Measurements from ENCODE around the gene PPOX. TPM values are rescaled to one million over a fixed set of nuclear protein-coding genes. Genes with fewer than 3 reads are reported as not detected.

The PPOX gene
- total RNA-seq (2022; extraction: Qiagen RNA extraction): 12.2 to 15.7 TPM (median 15.2 TPM) in 5 replicates

DNA sequence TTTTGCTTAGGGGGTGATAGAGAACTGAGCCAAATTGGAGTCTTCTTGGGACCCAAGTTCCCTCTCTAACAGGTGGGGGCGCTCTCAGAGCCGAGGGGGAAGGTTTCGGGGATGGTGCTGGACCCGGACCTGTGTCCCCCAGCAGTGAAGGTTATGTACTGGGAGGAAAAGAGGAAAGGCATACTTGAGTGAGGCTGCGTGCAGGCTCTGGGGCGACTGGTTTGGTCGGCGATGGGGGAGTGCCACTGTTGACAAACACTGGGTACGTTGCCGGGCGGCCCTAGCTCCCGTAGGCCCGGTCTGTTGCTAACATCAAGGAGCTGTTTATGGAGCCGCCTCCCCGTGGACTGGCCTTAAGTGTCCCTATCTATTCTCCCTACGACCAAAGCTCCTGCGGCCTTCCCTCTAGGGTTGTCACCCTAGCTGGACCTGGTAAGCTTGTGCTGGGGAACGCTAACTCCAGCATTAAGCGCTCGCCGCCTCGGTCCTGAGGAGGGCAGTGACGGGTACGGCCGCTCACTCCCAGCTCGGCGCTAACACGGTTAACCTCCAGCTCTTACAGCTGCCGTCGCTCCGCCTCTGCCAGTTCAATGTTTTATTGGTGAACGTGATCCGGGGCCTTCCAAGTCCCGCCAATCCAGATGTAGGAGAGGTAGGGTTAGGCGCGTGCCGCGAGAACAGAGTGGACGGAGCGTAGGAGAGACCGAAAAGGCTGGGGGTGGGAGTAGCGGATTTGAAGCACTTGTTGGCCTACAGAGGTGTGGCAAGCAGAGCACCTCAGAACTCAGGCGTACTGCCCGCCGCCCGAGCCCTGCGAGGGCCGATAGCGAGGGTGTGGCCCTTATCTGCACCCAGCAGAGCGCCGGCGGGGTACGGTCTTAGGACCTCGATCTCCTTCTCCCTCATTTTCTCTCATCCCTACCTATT, at the start of gene PPOX:
TSS of gene PPOX (plus strand) at position 685 of the 927 bp plus-strand sequence. CDS start 422 bp downstream, outside the sequence.

DNA sequence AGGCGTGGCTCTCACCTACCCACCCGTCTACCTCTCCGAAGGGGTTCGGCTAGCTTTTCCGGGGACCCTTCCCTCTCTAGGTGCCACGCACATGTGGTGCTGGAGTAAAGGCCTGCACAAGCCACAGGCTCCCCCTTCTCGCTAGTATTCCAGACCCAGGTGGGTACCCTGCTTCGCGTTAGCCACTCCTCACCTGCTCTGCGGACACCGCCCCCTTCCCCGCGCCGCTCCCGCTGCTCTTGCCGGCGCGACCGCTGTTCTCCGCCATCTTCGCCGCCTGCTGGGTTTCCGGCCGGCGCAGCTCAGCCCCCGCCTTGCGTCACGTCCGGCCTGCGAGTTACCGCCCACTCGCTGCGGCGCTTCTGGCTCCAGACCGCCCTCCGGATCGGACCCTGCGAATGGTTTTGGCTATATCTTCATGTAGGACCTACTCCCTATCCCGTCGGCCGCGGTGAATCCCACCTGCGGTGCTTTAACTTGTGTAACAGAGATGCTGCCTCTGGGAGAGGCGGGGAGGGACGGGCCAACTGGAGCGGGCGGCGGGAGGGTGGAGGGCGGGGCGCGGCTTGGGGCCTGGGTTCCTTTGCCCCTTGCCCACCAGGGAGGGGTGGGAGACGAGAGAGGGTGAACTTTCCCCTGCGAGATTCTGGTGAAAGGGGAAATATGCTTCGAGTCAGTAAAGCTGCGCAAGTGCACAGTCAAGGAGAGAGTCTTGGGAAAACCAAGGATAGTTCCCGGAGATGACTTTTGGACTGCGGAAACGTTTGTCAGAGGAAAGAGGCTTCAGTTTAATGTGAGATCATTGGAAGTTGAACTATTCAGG, 48.3 kb upstream of the PPOX start, which contains the start of the genes NIT1 and PFDN2:
TSS of gene NIT1 (plus strand) at position 347 of the 823 bp plus-strand sequence. CDS start at position 419, 72 bp downstream.
TSS of gene PFDN2 (minus strand) at position 279 of the 823 bp plus-strand sequence. CDS start at position 268, 11 bp downstream.

DNA sequence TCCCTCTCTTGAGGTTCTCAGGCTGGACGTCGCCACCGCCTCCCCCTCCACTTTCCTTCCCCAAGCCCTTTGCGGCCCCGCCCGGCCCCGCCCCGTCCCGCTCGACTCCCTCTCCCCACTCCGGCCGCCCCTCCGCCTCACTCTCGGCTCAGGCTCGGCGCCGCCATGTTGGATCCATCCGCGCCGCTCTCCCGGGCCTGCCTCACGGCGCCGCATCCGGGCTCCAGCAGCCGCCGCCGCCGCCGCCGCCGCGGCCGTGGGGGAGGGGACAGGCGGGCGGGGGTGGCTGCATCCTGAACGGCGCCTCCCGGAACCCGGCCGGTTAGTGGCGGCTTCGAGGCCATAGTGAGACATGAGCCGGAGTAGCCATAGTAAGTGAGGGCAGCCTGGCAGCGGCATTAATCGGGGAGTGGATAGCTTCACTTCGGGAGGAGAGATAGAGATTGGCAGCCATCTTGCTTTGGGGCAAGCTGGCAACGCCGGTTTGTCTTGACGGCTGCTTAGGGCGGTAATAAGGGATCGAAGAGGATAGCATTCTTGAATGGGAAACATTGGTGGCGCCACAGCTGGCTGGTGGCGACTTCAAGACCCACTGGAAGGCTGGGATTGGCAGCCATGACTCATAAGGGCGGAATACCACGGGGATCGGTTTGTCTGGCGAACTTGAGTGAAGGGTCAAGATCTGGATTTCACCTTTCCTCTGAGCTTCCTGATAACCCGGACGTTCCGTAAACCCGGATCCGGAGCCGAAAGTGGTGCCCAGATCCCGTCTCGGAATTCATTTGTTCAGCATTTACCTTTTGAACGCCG, 33.6 kb upstream of the PPOX start, which contains the start of gene DEDD:
TSS of gene DEDD (minus strand) at position 258 of the 810 bp plus-strand sequence. CDS start 8,205 bp downstream, outside the sequence.

DNA sequence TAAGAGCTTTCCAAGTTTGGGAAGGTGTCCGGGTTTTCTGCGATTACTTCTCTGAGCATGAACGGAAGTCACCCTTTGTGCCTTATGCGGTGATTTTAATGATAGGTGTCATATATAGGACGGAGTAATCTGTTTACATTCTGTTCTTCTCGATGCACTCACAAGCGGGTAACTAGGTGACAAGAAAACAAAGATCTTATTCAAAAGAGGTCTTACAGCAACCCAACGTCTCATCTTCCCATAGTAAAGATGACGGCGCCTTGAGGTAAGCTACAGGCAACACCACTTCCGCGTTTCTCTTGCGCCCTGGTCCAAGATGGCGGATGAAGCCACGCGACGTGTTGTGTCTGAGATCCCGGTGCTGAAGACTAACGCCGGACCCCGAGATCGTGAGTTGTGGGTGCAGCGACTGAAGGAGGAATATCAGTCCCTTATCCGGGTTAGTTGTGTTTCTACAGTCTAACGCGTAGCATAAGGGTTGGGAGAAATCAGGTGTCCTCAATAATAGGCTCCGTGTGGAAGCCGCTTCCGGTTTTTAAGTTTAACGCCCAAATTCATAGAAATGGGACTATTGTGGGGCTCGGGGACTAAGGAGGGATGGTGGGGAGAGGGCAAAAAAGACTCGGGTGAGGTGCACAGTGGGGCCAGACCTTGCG, 12.4 kb upstream of the PPOX start, which contains the start of gene UFC1:
TSS of gene UFC1 (plus strand) at position 297 of the 656 bp plus-strand sequence. CDS start at position 317, 20 bp downstream.

DNA sequence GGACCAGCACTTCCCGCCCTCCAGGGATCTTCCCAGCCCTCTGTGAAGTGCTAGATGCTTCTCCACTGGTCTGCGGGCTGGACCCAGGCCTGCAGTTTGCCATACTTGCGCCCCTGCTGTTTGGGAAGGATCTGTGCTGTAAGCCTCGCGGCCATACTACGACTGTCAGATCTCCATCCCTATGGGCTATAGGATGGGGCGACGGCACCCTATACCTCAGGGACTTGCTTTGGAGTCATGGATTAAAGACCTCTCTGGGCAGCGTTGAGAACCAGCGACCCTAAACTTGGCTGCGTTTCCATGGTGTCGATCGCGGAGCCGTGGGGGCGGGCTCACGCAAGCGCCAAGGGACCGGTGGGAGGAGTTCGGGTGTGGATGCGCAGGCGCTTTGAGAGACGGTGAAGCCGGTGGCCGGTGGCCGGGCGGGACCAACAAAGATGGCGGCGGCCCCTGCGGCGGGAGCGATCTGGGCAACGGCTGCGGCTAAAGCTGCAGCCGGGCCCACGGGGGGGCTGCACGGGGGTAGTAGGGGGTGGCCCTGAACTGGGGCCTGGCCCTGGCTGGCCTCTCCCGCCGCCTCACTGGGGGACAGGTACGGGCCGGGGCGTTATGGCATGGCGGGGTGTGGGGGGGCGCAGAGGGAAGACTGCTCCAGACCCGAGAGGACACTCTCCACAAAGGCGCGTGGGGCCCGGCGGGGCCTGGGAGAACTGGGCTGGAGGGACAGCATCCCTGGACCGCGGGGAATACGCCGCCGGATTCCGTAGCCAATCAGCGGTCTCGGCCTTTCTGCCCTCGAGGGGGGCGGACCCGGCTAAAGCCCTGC, 6.9 kb upstream of the PPOX start, which contains the start of gene USP21:
TSS of gene USP21 (plus strand) at position 414 of the 826 bp plus-strand sequence. CDS start 1,141 bp downstream, outside the sequence.

DNA sequence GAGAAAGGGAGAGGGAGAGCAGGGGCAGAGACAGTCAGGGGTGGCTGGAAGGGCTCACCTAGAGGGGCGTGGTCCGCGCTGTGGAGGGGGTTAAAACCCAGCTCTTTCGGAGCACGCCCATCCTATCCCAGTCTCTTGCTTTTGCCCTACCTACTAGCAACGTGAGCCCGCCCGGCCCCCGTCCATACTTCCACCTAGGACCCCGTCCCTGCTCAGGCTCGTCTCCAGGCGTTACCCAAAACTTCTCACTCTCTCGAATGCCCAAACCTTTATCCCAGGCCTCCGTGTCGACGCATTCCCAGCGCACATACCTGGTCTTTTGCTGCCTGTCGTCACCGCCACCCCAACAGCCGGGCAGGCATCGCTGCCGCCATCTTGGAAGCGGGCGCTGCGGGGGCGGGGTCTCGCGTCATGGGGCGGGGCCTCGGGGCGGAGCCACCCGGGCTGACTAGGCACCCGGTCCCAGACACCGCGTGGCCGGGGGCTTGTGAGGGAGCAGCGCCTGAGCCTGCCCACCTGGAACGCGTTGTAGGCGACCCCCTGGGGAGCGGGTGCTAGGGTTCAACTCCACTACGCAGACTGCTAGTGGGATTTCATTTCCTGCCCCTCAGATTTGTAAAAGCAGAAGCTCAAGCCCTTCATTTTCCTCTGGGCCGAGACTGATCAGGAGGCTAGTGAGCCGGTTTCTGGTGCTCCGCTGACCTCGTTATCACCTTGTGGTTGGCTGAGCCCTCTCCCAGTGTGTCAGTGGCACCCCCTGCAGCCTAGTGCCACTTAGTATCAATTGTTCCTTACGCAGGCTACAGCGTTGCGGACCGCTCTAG, 11.1 kb downstream of the PPOX start, which contains the start of gene B4GALT3:
TSS of gene B4GALT3 (minus strand) at position 396 of the 824 bp plus-strand sequence. CDS start 1,447 bp downstream, outside the sequence.

DNA sequence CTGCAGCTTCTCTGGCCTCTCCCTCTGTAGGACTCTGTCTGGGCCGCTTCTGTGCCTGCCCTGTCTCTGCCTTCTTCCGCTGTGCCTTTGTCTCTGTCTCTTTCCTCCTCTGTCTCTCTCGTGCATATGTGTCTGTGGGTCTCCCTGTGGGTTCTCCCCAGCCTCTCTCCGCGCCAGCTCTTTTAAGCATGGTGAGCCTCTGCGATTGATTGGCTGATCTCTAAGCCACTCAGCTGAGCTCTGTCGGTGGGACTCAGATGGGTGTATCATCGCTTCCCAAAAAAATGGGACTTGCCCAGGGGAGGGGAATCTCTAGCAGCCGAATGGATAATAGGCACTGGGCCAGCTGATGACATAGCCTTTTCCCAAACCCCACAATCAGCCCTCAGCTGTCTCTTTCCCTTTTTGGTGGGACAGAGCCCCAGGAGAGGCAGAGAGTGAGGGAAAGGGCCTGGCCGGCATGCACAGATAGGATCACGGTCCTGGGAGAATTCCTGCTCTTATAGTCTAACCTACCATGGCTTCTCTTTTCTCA, 32.7 kb downstream of the PPOX start, which contains the start of gene ADAMTS4:
TSS of gene ADAMTS4 (minus strand) at position 158 of the 535 bp plus-strand sequence. CDS start 427 bp downstream, outside the sequence.

DNA sequence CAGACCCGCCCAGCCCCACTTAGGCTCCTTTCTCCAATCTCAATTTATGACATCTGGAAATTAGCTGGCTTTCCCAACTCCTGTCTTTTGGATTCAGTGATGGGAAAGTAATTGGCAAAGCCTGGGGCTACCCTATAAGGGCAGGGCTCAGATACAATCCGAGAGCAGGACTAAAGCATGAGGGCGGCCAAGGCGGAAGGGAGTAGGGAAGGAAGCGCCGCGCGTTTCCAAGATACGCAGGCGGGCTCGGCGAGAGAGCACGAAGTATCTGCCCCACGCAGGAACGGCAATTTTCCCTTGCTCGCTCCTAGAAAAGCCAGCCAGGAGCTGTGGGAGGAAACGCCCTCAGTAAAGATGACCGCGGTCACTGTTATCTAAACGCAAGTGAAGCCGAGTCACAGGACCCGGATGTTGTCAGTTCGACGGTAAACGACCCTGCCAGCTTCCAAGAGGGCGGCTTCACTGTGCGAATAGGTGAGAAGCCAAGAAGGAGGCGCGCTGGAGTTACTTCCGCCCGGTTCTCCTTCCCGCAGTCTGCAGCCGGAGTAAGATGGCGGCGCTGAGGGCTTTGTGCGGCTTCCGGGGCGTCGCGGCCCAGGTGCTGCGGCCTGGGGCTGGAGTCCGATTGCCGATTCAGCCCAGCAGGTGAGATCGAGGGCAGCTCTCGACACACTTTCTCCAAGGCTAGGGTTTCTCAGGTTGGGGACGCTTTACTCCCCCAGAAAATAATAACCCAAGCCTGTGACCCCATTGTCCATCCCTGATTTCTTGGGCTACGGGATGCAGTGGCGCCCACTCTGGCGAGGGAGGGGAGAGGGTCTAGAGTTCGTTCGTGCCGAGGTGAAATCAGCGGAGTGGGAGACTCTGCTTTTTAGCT, 35.8 kb downstream of the PPOX start, which contains the start of gene NDUFS2:
TSS of gene NDUFS2 (plus strand) at position 532 of the 877 bp plus-strand sequence. CDS start at position 551, 19 bp downstream.

DNA sequence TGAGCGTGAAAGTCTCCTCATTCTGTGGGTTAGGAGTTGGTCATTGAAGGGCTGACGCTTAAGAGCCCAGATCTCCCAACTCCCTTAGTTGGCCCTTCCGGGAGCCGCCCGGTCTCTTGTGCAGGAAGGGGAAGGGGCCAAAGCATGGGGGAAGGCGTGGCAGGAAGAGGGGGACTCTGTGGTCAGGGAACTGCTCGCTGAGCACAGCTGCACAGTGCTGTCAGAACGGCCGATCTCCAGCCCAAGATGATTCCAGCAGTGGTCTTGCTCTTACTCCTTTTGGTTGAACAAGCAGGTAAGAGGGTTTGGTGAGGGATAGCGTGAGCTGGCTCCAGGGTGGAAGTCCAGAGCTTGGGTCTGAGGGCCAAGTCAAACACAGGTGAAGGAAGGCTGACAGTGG, 48.9 kb downstream of the PPOX start, which contains the start of gene FCER1G:
TSS of gene FCER1G (plus strand) at position 220 of the 400 bp plus-strand sequence. CDS start at position 247, 27 bp downstream.

Other genes starting within 250 kb of the PPOX start
- 0.64 to 0.98 TPM (median 0.83 TPM) in 5 replicates for gene ITLN2, start 211.6 kb upstream of the PPOX start, total RNA-seq (2022; extraction: Qiagen RNA extraction)
- 48.2 to 73.2 TPM (median 62.9 TPM) in 5 replicates for gene F11R, start 145.3 kb upstream of the PPOX start, total RNA-seq (2022; extraction: Qiagen RNA extraction)
- 0.15 to 0.48 TPM (median 0.26 TPM) in 3 of 5 replicates, not detected in the others for gene TSTD1, start 127.5 kb upstream of the PPOX start, total RNA-seq (2022; extraction: Qiagen RNA extraction)
- 42.5 to 51.3 TPM (median 49.0 TPM) in 5 replicates for gene USF1, start 120.4 kb upstream of the PPOX start, total RNA-seq (2022; extraction: Qiagen RNA extraction)
- 0.07 to 0.09 TPM (median 0.07 TPM) in 5 replicates for gene ARHGAP30, start 96.5 kb upstream of the PPOX start, total RNA-seq (2022; extraction: Qiagen RNA extraction)
- 1.6 to 1.9 TPM (median 1.8 TPM) in 5 replicates for gene NECTIN4, start 76.9 kb upstream of the PPOX start, total RNA-seq (2022; extraction: Qiagen RNA extraction)
- gene KLHDC9, start 68.1 kb upstream of the PPOX start, total RNA-seq (2022; extraction: Qiagen RNA extraction): 1.8 to 2.1 TPM (median 1.8 TPM) in 5 replicates
- gene PFDN2, start 48.4 kb upstream of the PPOX start, total RNA-seq (2022; extraction: Qiagen RNA extraction): 98.5 to 110 TPM (median 106 TPM) in 5 replicates
- gene NIT1, start 48.3 kb upstream of the PPOX start, total RNA-seq (2022; extraction: Qiagen RNA extraction): 25.8 to 32.2 TPM (median 31.0 TPM) in 5 replicates
- gene DEDD, start 33.8 kb upstream of the PPOX start, total RNA-seq (2022; extraction: Qiagen RNA extraction): 30.9 to 35.3 TPM (median 31.4 TPM) in 5 replicates
- gene UFC1, start 12.4 kb upstream of the PPOX start, total RNA-seq (2022; extraction: Qiagen RNA extraction): 87.5 to 144 TPM (median 90.2 TPM) in 5 replicates
- gene USP21, start 6.9 kb upstream of the PPOX start, total RNA-seq (2022; extraction: Qiagen RNA extraction): 15.8 to 24.1 TPM (median 22.5 TPM) in 5 replicates
- 20.3 to 25.7 TPM (median 24.3 TPM) in 5 replicates for gene B4GALT3, start 11.1 kb downstream of the PPOX start, total RNA-seq (2022; extraction: Qiagen RNA extraction)
- 0.01 to 0.02 TPM (median 0.01 TPM) in 4 of 5 replicates, not detected in the other for gene ADAMTS4, start 32.6 kb downstream of the PPOX start, total RNA-seq (2022; extraction: Qiagen RNA extraction)
- 78.6 to 115 TPM (median 82.0 TPM) in 5 replicates for gene NDUFS2, start 35.9 kb downstream of the PPOX start, total RNA-seq (2022; extraction: Qiagen RNA extraction)
- gene FCER1G, start 48.9 kb downstream of the PPOX start, total RNA-seq (2022; extraction: Qiagen RNA extraction): 0.17 to 0.33 TPM in 2 of 5 replicates, not detected in the others
- 0.95 to 1.9 TPM in 2 of 5 replicates, not detected in the others for gene APOA2, start 57.2 kb downstream of the PPOX start, total RNA-seq (2022; extraction: Qiagen RNA extraction)
- gene TOMM40L, start 59.6 kb downstream of the PPOX start, total RNA-seq (2022; extraction: Qiagen RNA extraction): 10.6 to 12.5 TPM (median 12.2 TPM) in 5 replicates
- 0.07 TPM in 1 of 5 replicates, not detected in the others for gene NR1I3, start 71.8 kb downstream of the PPOX start, total RNA-seq (2022; extraction: Qiagen RNA extraction)
- gene PCP4L1, start 92.3 kb downstream of the PPOX start, total RNA-seq (2022; extraction: Qiagen RNA extraction): 0.06 to 0.15 TPM (median 0.07 TPM) in 5 replicates
- gene MPZ, start 143.5 kb downstream of the PPOX start, total RNA-seq (2022; extraction: Qiagen RNA extraction): 0.12 to 0.36 TPM (median 0.24 TPM) in 5 replicates
- 238 to 251 TPM (median 241 TPM) in 5 replicates for gene SDHC, start 148.0 kb downstream of the PPOX start, total RNA-seq (2022; extraction: Qiagen RNA extraction)
- gene CFAP126, start 201.4 kb downstream of the PPOX start, total RNA-seq (2022; extraction: Qiagen RNA extraction): 0.16 to 0.22 TPM (median 0.18 TPM) in 5 replicates

Data from A549 treated with AZD2906 at 1 μM for 4 hours (cell line).